K562 (cell line): ENCODE measurements around the gene ZNHIT3. TPM values are rescaled to one million over a fixed set of nuclear protein-coding genes. Genes with fewer than 3 reads are reported as not detected.

Experiments used
- ATAC-seq: fragments of 200-7000 bp; cut with Tn5 transposase; 3 replicates; pipeline ENCODE4 v1.9.1; 2020; ENCODE audit warnings: moderate library complexity
- BruUV-seq: library from RNA; stranded (reverse); fragments of 400-500 nt; replicated peaks from 2 replicates; lab custom pipeline; 2021; lab: Mats Ljungman, UMichigan
- CTCF ChIA-PET: fragments of 300-600 bp; formaldehyde crosslinking; extraction: SDS; loops from one replicate; lab custom pipeline; 2021; ENCODE audit warnings: low intra/inter-chr PET ratio; lab: Yijun Ruan, JAX
- POLR2A ChIA-PET: fragments of 300-600, 350-650 bp; sonication (Branson Sonifier 250); formaldehyde crosslinking; extraction: SDS; loops from one replicate; lab custom pipeline; 2021; ENCODE audit warnings: antibody characterized with exemption, inconsistent platforms; lab: Yijun Ruan, JAX
- DNase-seq, 4 experiments: peaks; one replicate each; pipeline versions ENCODE4 v3.0.0 to v3.0.0-alpha.2; 2011 to 2018; ENCODE audit warnings: low spot score in 3 of 4, mixed read lengths in 3 of 4; ENCODE audit errors: extremely low read depth in 1 of 4
- FAIRE-seq: peaks from 2 replicates; lab custom pipeline; 2011; peaks lifted over from hg19 to GRCh38; lab: Jason Lieb, UNC
- H2AFZ ChIP-seq: 2 replicates; pipeline ENCODE4 v1.6.0; 2011; ENCODE audit warnings: low read depth, low read length, control low read depth, inconsistent platforms
- H3K27ac ChIP-seq: fragments of 200-600 bp; 3 replicates; pipeline ENCODE4 v1.8.0; 2011; ENCODE audit warnings: low read depth, mild to moderate bottlenecking, control low read depth, inconsistent platforms, low read length, moderate library complexity, mixed read lengths; ENCODE audit errors: extremely low read depth
- H3K27me3 ChIP-seq, 2 experiments: fragments of 300-600 bp in 1 of 2; 2 replicates in 1 of 2; 3 replicates in 1 of 2; pipeline versions ENCODE4 v1.6.0 to v1.8.0; 2011; ENCODE audit warnings: inconsistent platforms in 2 of 2, low read length in 2 of 2, mild to moderate bottlenecking in 1 of 2, mixed read lengths in 1 of 2, moderate library complexity in 1 of 2; ENCODE audit not compliant: control insufficient read depth in 2 of 2, insufficient read depth in 2 of 2
- H3K36me3 ChIP-seq: fragments of 300-600 bp; 3 replicates; pipeline ENCODE4 v1.8.0; 2011; ENCODE audit warnings: mild to moderate bottlenecking, low read length, inconsistent platforms; ENCODE audit not compliant: control insufficient read depth, insufficient read depth
- H3K4me1 ChIP-seq, 2 experiments: fragments of 200-600 bp in 1 of 2; replicated peaks in 1 of 2; 2 replicates in 1 of 2; 3 replicates in 1 of 2; pipeline versions ENCODE4 v1.5.1 to v1.8.0; 2011; ENCODE audit warnings: inconsistent platforms in 2 of 2, low read length in 2 of 2, mild to moderate bottlenecking in 1 of 2, mixed read lengths in 1 of 2, moderate library complexity in 1 of 2; ENCODE audit not compliant: control insufficient read depth in 2 of 2, insufficient read depth in 2 of 2
- H3K4me2 ChIP-seq: 2 replicates; pipeline ENCODE4 v1.6.1; 2011; ENCODE audit warnings: low read length, control low read depth, inconsistent platforms, mixed read lengths; ENCODE audit not compliant: insufficient read depth
- H3K4me3 ChIP-seq: fragments of 200-600 bp; sonication (generic), shearing (Covaris generic); 2 replicates; pipeline ENCODE4 v1.5.1; 2016; ENCODE audit warnings: control low read depth, inconsistent platforms
- H3K79me2 ChIP-seq: fragments of 200-600 bp; 3 replicates; pipeline ENCODE4 v1.8.0; 2011; ENCODE audit warnings: low read length, inconsistent platforms; ENCODE audit not compliant: control insufficient read depth, insufficient read depth
- H3K9ac ChIP-seq, 2 experiments: 2 replicates each; pipeline versions ENCODE4 v1.6.0 to v1.6.1; 2011; ENCODE audit warnings: low read depth in 2 of 2, low read length in 2 of 2, control low read depth in 1 of 2, inconsistent platforms in 1 of 2, mild to moderate bottlenecking in 1 of 2, mixed read lengths in 1 of 2; ENCODE audit not compliant: insufficient read depth in 1 of 2
- H3K9me1 ChIP-seq: one replicate; pipeline ENCODE4 v1.6.0; 2011; ENCODE audit warnings: inconsistent platforms, mild to moderate bottlenecking, low read length, moderate library complexity; ENCODE audit not compliant: control insufficient read depth, insufficient read depth
- H3K9me3 ChIP-seq: replicated peaks from 2 replicates; pipeline ENCODE4 v1.5.1; 2011; ENCODE audit warnings: low read depth, low read length, inconsistent platforms; ENCODE audit not compliant: control insufficient read depth, insufficient read depth
- H4K20me1 ChIP-seq: replicated peaks from 2 replicates; pipeline ENCODE4 v1.6.1; 2011; ENCODE audit warnings: low read length, inconsistent platforms, mixed read lengths; ENCODE audit not compliant: control insufficient read depth, insufficient read depth
- ATF1 ChIP-seq, 2 experiments: fragments of 450-650 bp in 1 of 2; IDR thresholded peaks; 2 replicates each; pipeline ENCODE4 v1.6.1; 2016; ENCODE audit warnings: missing compliant biosample characterization in 1 of 2, missing genetic modification characterization in 1 of 2
- ATF2 ChIP-seq: sonication (generic); formaldehyde crosslinking; IDR thresholded peaks from 2 replicates; pipeline ENCODE4 v1.8.1; 2022; ENCODE audit warnings: missing genetic modification reagents
- CCAR2 ChIP-seq: fragments of 200-400 bp; formaldehyde crosslinking; IDR thresholded peaks from 2 replicates; pipeline ENCODE4 v1.6.1; 2017; ENCODE audit warnings: mild to moderate bottlenecking, low read depth, low read length
- GATAD2A ChIP-seq: fragments of 450-650 bp; IDR thresholded peaks from 2 replicates; pipeline ENCODE4 v1.6.1; 2017
- IFI16 ChIP-seq: fragments of 250-450 bp; sonication (Bioruptor Pico); IDR thresholded peaks from 2 replicates; pipeline ENCODE4 v2.1.2; 2022; ENCODE audit warnings: mild to moderate bottlenecking, inconsistent platforms
- LARP7 ChIP-seq: fragments of 450-650 bp; IDR thresholded peaks from 2 replicates; pipeline ENCODE4 v1.6.1; 2016
- MLLT1 ChIP-seq, 2 experiments: fragments of 450-650 bp; IDR thresholded peaks; 2 replicates each; pipeline ENCODE4 v1.6.1; 2016
- PCBP2 ChIP-seq: fragments of 200-400 bp; formaldehyde crosslinking; IDR thresholded peaks from 2 replicates; pipeline ENCODE4 v1.6.1; 2018; ENCODE audit warnings: low read length, low read depth, mild to moderate bottlenecking, moderate library complexity; ENCODE audit not compliant: poor library complexity, severe bottlenecking
- RB1 ChIP-seq: fragments of 450-650 bp; IDR thresholded peaks from 2 replicates; pipeline ENCODE4 v1.6.1; 2017; ENCODE audit warnings: low read depth, mild to moderate bottlenecking
- RBM14 ChIP-seq: fragments of 200-400 bp; formaldehyde crosslinking; IDR thresholded peaks from 2 replicates; pipeline ENCODE4 v1.6.1; 2018; ENCODE audit warnings: low read depth, mild to moderate bottlenecking, low read length, moderate library complexity, borderline replicate concordance; ENCODE audit not compliant: insufficient read depth
- SMARCB1 ChIP-seq: IDR thresholded peaks from 2 replicates; pipeline ENCODE4 v1.6.1; 2011; ENCODE audit warnings: improper control_type of control experiment, low read depth; ENCODE audit not compliant: insufficient read length
- ZFPM2 ChIP-seq: fragments of 250-450 bp; sonication (Bioruptor Pico); IDR thresholded peaks from 2 replicates; pipeline ENCODE4 v1.5.1; 2022; ENCODE audit warnings: mild to moderate bottlenecking
- ZNF146 ChIP-seq: IDR thresholded peaks from one replicate; pipeline ENCODE4 v1.6.1; 2018; ENCODE audit warnings: missing compliant biosample characterization; ENCODE audit not compliant: unreplicated experiment
- ZNF696 ChIP-seq: fragments of 250-450 bp; sonication (Bioruptor Pico); conservative IDR thresholded peaks from 2 replicates; pipeline ENCODE4 v1.4.0; 2020; ENCODE audit warnings: mild to moderate bottlenecking, moderate library complexity
- ZNF79 ChIP-seq: fragments of 250-450 bp; sonication (Bioruptor Pico); IDR thresholded peaks from 2 replicates; pipeline ENCODE4 v1.4.0; 2020; ENCODE audit warnings: low read depth, mild to moderate bottlenecking, moderate library complexity
- WGBS: fragments of 100-300 bp; shearing (Covaris generic); methylation state at CpG from one replicate; pipeline ENCODE4 v1.1.6; 2016; ENCODE audit warnings: low coverage, mixed read lengths; ENCODE audit not compliant: insufficient coverage; ENCODE audit errors: missing lambda C conversion rate; 5-methylcytosine and 5-hydroxymethylcytosine counted together
- in situ Hi-C: fragments of 300-500 bp; cut with MboI; formaldehyde crosslinking; loops from 4 replicates; pipeline ENCODE4 v1.15.0; 2018; ENCODE audit warnings: inconsistent platforms, mixed read lengths
- intact Hi-C: fragments of 100-400 bp; cut with micrococcal nuclease; formaldehyde crosslinking; loops from 2 replicates; pipeline ENCODE4 v1.14.2; 2022
- polyA plus RNA-seq, 8 experiments: library from polyadenylated mRNA; depleted of rRNA in 4 of 8; stranded (reverse) in 5 of 8; unstranded in 3 of 8; fragments of >200 nt; fragmentation: Nextera tagmentation in 2 of 8; fragmentation: Illumina TruSeq in 1 of 8; extraction: Ambion mirVana in 2 of 8; extraction: Trizol in 1 of 8; gene quantifications; 2 replicates each; pipeline versions ENCODE4 v1.2.1 to v1.2.3, GENCODE V29; 2011 to 2014; ENCODE audit warnings: inconsistent platforms in 1 of 8, missing spikeins in 1 of 8
- total RNA-seq, 7 experiments: library from RNA; depleted of rRNA in 6 of 7; stranded (reverse); fragments of >200 nt in 6 of 7; fragmentation: Illumina TruSeq in 2 of 7; extraction: Trizol in 2 of 7; gene quantifications; 2 replicates each; pipeline versions ENCODE4 v1.2.1 to v1.2.3, GENCODE V29; 2011 to 2021; ENCODE audit warnings: low replicate concordance in 1 of 7

The ZNHIT3 gene
- total and polyA plus RNA-seq, 9 of the 15 experiments (the other 6 are each of a cell fraction or from before 2014, with no cell fraction given): 45.0 to 300 (median 88.4) TPM

- TF ChIP-seq ZFPM2 (CRISPR knock-in tag): no peak
- no peak for TF ChIP-seq ZNF696 (CRISPR knock-in tag)
- TF ChIP-seq RB1: peak; percentile 85
- TF ChIP-seq GATAD2A: peak; percentile 7; the same call in 1 of the 2 replicates
Measured at GRCh38 chr17:36533935-36534839, 47.7 kb downstream of the ZNHIT3 start (continued).

- H3K9me3 ChIP-seq: no peaks in the 10 kb centered on the region
- H4K20me1 ChIP-seq: no peaks in the 10 kb centered on the region
- peak within 1 kb of the TSS; percentile 99 to 100 for H3K9ac ChIP-seq
- CTCF ChIA-PET: no interaction called here
- no TSS peak for BruUV-seq
- peaks cover 76% of the 10 kb centered on the region for H3K79me2 ChIP-seq
- ATAC-seq (peak; percentile 92), DNase-seq (peak; percentile 91 to 96 (median 92)), FAIRE-seq (no peak)
- H3K4me3 ChIP-seq: peak within 1 kb of the TSS; percentile 57
- peak within 1 kb of the TSS; percentile 99 for H3K4me2 ChIP-seq
- no peaks in the 10 kb centered on the region for H3K9me1 ChIP-seq
- WGBS: under 1% methylated on average over 68 of the region's 83 CpGs
- peaks cover 21 to 30% of the 10 kb centered on the region in 2 experiments for H3K4me1 ChIP-seq
- in situ Hi-C loops (no loop called here), intact Hi-C loops (loop anchor here (2.0 kb wide), 2 partner anchors 56 to 66 kb away; partner anchors contain the start of genes DHRS11 and MRM1)
- H3K36me3 ChIP-seq: peaks cover 66% of the 10 kb centered on the region
- peak within 1 kb of the TSS; percentile 95 for H2AFZ ChIP-seq
- H3K27ac ChIP-seq: peak within 1 kb of the TSS; percentile 100
- POLR2A ChIA-PET: interaction anchor here (0.6 to 3.6 kb wide), 14 partner anchors 10 to 82 kb away, joined by 3 to 72 read pairs (median 4); partner anchors contain the start of genes GGNBP2 and MRM1
- H3K27me3 ChIP-seq: no peaks in the 10 kb centered on the region
- no peak for TF ChIP-seq IFI16 (CRISPR knock-in tag)
- TF ChIP-seq ZNF79 (CRISPR knock-in tag): no peak
- 0 out of 4 replicates have a peak, but pooled peaks of 1 of the 2 experiments have one; percentile 14 for TF ChIP-seq MLLT1 (IDR thresholded peaks at IDR 0.05)
- TF ChIP-seq LARP7: no peak
- TF ChIP-seq ATF1 (CRISPR knock-in tag; IDR thresholded peaks at IDR 0.05): no peak
- TF ChIP-seq ATF1 (tag; IDR thresholded peaks at IDR 0.05): peak; percentile 92
- no peak for TF ChIP-seq PCBP2
- TF ChIP-seq ATF2 (CRISPR knock-in tag): no peak
- no peak for TF ChIP-seq ZNF146 (CRISPR knock-in tag)
- no peak for TF ChIP-seq CCAR2
- no peak for TF ChIP-seq RBM14
- TF ChIP-seq SMARCB1: no peak
Measured at GRCh38 chr17:36534840-36535668, 48.6 kb downstream of the ZNHIT3 start, which contains the start of the genes MYO19 and PIGW. Gene MYO19, minus strand, starts transcription at chr17:36534868. Its CDS starts 2,330 bp downstream, at chr17:36532538. Gene PIGW, plus strand, starts transcription at chr17:36534987. Its CDS starts 2,115 bp downstream, at chr17:36537102.
